Activated CD4-positive, alpha-beta T cell treated with anti-CD3 and anti-CD28 coated beads, Interleukin-2, amount 50 U/mL, for 16 hours (primary cell): ENCODE data around the gene ESYT2.
"Not testable (repeated sequence)": the region's sequence is repeated elsewhere in the genome, so short reads cannot be mapped to it uniquely, and the experiment has no call there.

Experiments
- DNase-seq: peaks from one replicate; pipeline ENCODE4 v3.0.0-alpha.2; 2020

The ESYT2 gene

GRCh38 chr7:158829342-158830210, at the start of gene ESYT2:
Gene ESYT2, minus strand, starts transcription at chr7:158829509. Its CDS starts 91 bp downstream, at chr7:158829418.
- DNase-seq: peak; percentile 95

GRCh38 chr7:158878151-158879079, 49.1 kb upstream of the ESYT2 start:
- not testable (repeated sequence) for DNase-seq

- no peak for DNase-seq
Measured at GRCh38 chr7:158876984-158877383, 47.7 kb upstream of the ESYT2 start.

- DNase-seq: no peak
Measured at GRCh38 chr7:158869876-158870275, 40.6 kb upstream of the ESYT2 start.

GRCh38 chr7:158868764-158869410, 39.6 kb upstream of the ESYT2 start:
- DNase-seq: no peak

GRCh38 chr7:158867214-158867984, 38.1 kb upstream of the ESYT2 start:
- DNase-seq: no peak

GRCh38 chr7:158865977-158866376, 36.7 kb upstream of the ESYT2 start:
- DNase-seq: no peak

- DNase-seq: no peak
Measured at GRCh38 chr7:158865462-158865922, 36.2 kb upstream of the ESYT2 start.

GRCh38 chr7:158864833-158865232, 35.5 kb upstream of the ESYT2 start:
- no peak for DNase-seq

- no peak for DNase-seq
Measured at GRCh38 chr7:158864507-158864820, 35.2 kb upstream of the ESYT2 start.

- peak; percentile 26 for DNase-seq
Measured at GRCh38 chr7:158863611-158864506, 34.5 kb upstream of the ESYT2 start.

GRCh38 chr7:158862985-158863610, 33.8 kb upstream of the ESYT2 start:
- peak; percentile 16 for DNase-seq

GRCh38 chr7:158861936-158862704, 32.8 kb upstream of the ESYT2 start:
- no peak for DNase-seq

- no peak for DNase-seq
Measured at GRCh38 chr7:158861004-158861787, 31.9 kb upstream of the ESYT2 start.

- no peak for DNase-seq
Measured at GRCh38 chr7:158860394-158860793, 31.1 kb upstream of the ESYT2 start.

GRCh38 chr7:158858592-158859503, 29.5 kb upstream of the ESYT2 start:
- no peak for DNase-seq

- no peak for DNase-seq
Measured at GRCh38 chr7:158856883-158857668, 27.8 kb upstream of the ESYT2 start.
